VCaP (cell line): ENCODE data around the gene RAB6B.
A peak's percentile ranks its signal among the peaks of the same experiment; 100 is the strongest.

Experiments used
- H3K27ac ChIP-seq: fragments of 450-650 bp; 2 replicates; pipeline ENCODE4 v1.5.1; 2017
- TF ChIP-seq, protein P1 (sequence below): fragments of 450-650 bp; conservative IDR thresholded peaks from 2 replicates; pipeline ENCODE4 v1.5.1; 2017; ENCODE audit warnings: mild to moderate bottlenecking, moderate library complexity

The RAB6B gene

DNA sequence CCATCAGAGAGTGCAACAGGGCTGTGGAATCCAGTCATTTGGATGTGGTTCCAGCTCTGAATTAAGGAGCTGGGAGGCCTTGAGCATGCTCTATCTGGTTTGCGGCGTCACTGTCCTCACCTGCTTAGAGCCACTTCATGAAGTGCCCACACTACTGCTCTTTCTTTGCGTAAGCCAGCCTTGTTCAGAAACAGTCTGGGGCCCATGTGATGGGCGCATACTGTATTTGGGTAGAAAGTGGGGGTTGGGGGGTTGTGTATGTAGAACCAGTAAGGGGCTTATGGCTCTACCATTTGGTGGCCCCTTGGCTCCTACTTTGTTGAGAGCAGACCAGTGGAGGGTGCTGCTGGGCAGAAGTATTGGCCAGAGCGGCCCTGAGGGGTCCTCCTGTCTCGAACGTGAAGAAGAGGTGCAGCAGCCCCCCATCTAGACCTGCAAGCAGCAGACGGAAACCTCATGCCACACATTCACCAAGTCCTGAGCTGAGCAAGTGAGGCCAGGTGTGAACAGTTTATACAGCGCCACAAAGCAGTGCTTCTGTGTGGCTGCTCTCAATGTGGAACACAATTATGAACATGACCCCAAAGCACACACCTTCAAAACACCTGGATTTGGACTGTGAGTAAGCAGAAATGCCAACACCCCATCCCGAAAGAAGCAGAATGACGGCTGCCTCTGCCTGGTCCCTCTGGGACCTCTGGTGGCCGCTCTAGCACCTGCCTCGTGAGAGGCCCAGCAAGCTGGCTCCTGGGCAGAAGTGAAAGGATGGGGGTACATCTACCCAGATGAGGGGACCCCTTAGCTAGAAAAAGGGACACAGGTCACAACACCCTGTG is 63.5 kb downstream of the RAB6B start:
- TF ChIP-seq, protein P1, sequence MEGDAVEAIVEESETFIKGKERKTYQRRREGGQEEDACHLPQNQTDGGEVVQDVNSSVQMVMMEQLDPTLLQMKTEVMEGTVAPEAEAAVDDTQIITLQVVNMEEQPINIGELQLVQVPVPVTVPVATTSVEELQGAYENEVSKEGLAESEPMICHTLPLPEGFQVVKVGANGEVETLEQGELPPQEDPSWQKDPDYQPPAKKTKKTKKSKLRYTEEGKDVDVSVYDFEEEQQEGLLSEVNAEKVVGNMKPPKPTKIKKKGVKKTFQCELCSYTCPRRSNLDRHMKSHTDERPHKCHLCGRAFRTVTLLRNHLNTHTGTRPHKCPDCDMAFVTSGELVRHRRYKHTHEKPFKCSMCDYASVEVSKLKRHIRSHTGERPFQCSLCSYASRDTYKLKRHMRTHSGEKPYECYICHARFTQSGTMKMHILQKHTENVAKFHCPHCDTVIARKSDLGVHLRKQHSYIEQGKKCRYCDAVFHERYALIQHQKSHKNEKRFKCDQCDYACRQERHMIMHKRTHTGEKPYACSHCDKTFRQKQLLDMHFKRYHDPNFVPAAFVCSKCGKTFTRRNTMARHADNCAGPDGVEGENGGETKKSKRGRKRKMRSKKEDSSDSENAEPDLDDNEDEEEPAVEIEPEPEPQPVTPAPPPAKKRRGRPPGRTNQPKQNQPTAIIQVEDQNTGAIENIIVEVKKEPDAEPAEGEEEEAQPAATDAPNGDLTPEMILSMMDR: 0 out of 2 replicates have a peak, but pooled peaks have one; percentile 14
- H3K27ac ChIP-seq: no peak overlapping the region

DNA sequence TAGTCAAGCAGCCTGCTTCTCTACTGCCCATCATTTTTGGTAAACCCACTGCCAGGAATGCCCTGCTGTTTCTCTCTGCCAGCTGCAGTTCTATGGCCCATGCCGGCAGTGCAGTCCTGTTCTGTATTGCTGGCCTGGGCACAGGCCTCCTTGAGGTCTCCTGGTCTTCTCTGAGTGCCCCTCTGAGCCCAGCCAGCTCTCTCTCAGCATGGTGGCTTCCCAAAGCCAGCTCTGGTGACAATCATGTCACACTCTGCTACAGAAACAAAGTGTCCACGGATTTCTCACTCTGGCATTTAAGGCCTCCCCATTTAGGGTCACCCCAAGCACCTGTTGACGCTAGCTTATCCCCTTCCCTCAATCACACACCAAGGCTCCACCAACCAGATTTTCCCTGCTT is 65.6 kb downstream of the RAB6B start:
- H3K27ac ChIP-seq: no peak overlapping the region
- TF ChIP-seq, protein P1: no peak

DNA sequence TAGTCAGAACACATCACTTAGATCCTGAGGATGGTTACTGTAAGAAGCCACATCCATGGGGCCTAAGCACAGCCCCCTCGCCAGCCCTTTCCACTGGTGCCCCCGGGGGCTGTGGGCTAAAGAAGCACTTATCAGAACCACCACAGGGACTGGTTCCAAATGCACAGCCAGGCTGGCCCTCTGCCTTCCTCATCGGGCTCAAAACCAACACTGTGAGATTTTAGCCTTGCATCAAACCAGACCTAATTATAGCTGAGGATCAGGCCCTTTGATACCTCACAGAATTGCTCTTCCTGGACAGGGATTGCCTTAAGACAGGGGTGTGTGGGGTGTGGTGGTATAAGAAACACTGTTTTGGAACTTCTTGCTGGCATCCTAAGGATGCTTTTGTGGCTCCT is 66.4 kb downstream of the RAB6B start:
- H3K27ac ChIP-seq: no peak overlapping the region
- TF ChIP-seq, protein P1: no peak

DNA sequence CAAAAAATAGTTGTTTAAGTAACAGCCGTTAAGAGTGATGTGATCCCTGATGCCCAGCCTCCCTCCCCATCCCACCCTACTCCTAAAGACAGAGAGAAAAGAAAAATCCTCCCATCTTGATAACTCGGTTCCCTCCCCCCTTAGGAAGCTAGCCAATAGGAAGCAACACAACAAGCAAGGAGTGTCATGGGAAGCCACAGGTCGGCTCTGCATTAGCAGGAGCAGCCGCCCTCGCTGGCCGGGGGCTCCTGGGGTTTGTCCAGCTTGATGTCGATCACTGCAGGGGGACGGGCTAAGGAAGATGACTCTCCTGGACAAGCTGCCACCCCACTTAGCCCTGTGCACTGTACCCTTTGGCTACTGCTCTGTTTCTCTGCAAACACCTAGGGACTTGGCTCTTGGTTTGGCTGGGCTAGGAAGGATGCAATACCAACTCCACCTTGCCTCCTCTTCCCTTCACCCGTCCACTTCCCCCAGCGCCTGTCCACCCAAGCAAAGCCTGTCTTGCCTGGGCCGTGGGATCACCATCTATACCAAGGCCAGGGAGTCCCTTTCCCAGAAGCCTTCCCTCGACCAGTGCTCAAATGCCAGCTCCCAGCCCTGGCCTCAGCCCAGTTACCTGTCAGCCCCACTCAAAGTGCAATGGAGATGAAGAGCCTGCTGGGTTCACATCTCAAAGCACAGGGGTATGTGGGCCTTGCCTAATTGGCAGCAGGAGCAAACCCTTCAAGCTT is 66.9 kb downstream of the RAB6B start:
- H3K27ac ChIP-seq: no peak overlapping the region
- TF ChIP-seq, protein P1: no peak

DNA sequence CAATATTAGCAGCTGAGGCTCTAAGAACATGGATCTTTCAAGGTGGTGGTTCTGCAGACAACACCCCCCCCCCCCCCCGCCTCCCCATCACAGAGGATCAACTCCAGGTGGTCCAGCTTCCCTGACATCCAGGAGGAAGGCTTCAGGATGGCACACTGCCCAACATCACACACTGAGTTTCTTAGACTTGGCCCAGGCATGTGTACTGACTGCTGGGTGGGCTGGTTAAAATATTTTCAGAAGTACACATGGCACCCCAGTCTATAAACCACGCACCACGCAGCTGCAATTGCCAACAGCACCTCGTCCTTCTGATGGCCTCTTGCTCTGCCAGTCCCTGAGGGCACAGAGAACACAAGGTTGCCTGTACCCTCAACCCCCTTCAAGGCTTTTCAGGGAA is 68.0 kb downstream of the RAB6B start:
- TF ChIP-seq, protein P1: no peak
- no peak overlapping the region for H3K27ac ChIP-seq

DNA sequence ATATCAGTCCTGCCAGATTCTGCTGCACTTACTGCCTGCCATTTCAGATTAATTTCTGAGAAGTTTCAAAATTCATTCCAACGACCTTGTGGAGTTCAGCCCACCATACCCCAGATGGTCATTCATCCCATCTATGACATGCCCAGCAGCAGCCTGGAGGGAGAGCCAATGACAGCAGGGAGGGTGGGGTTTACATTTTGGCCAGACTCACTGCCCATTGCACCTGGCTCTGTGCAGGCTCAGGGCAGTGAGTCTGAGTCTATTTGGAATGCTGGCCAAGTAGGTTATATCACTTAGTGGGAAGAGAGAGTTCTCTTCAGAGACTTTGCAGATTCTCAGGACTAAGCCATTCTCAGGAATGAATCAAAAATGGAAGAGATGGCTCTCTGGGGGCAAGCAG is 68.5 kb downstream of the RAB6B start:
- TF ChIP-seq, protein P1: no peak
- H3K27ac ChIP-seq: no peak overlapping the region

DNA sequence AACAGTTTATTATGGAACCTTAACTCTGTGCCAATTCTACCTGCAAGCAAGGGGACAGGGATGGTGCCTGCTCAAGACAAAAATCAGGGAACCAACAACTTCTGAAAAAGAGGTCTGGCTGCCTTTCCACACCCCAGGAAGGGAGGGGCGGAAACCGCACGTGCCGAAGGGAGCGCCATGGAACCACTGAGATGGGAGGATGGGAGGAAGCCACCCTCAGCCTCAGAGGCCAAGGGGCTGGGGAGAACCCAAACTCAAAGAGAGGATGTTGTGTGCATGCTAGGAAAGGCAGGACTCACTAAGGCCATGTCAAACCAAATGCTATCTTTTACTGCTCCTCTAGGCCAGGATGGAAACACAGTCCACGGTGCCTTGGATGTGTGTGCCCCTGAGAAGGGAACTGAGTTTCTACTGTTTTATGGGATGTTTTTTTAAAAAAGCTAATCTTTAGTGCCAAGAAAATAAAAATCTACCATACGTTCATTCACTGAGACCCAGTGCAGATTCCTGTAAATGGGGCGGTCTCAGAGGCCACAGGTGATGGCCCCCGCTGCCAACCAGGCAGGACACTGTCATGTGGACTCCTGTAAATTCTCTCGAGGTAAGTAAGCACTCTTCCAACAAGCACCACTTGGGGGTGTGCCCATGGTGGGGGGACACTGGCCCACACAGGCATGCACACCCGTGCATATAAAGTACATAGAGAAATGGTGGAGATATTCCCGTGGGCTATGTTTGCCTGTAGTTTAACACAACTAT is 69.5 kb downstream of the RAB6B start:
- TF ChIP-seq, protein P1: no peak

More for the DNA sequence above, 69.5 kb downstream of the RAB6B start:
- no peak overlapping the region for H3K27ac ChIP-seq
